ENCODE measurements around the gene ITPKC.

ITPKC gene

DNA sequence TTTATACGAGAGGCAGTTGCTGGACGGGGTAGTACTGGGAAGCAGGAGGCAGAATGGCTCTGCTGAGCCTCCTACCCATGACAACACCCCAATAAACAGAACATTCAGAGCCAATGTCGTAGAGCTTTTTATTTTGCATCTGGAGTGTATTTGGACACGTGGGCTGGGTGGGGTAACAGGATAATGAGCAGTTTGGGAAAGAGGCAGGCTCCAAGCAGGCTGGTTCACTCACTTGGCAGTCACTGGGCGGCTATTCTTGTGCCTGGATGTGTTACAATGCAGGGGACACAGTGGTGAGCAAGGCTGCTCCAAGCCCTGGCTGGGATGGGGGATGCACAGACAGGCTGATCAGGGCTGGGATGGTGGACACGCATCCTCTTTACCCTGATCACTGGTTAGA is 23.8 kb downstream of the ITPKC start:
- DNase-seq (ENCODE audit: low read depth in 2 of 2): no peak

DNA sequence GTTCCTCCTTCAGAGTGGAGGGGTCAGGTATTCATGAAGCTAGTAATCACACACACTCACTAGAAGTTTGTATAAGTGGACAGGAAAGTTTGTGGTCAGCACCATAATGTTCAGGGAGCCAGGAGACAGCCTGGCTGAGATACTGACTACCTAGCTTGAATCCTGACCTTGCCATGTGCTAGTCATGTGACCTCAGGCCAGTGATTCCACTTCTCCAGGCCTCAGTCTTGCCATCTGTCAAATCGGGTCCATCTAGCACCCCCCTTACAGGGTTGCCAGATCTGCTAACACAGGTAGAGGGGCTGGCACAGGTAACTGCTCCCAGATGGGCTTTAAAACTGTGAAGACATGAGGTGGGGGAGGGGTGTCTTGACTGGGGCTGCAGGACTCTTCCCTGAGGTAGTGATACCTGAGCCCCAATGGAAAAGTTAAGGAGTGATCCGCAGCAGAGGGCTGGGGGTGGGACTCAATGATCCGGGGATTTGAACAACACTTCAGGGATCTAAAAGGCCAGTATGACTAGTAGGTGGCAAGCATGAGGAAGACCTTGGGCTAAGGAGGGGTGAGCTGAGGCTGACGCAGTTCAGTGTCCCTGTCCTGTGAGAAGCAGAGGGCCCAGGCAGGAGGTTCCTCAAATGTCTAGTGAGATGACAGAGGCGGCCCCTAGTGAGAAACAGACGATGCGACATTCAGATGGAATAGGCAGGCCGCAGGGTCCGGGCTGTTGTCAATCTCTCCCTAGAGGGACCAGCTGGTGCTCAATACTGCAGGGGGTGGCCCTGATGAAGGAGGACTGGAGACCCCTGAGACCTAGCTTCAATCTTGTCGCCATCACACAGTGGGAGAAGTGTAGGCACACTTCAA is 24.8 kb downstream of the ITPKC start:
- no peak for DNase-seq (ENCODE audit: low read depth in 2 of 2)

DNA sequence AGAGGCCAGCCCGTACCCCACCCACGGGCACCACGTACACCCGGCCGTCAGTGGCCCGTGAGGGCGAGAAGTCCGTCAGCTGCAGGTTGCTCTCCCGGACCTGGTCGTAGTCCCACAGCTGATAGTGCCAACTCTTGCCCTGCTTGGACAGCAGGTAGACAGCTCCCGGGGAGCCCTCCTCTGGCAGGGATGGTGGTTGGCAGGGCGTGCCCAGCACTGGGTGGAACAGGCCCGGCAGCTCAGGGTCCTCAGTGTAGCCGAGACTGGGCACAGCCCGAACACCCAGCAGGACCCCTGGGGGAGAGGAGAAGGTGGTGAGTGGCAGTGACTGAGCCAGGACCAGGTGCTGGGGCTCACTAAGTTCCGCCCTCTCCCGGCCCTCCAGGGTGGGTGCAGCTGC is 25.6 kb downstream of the ITPKC start:
- DNase-seq (ENCODE audit: low read depth in 2 of 2): no peak

DNA sequence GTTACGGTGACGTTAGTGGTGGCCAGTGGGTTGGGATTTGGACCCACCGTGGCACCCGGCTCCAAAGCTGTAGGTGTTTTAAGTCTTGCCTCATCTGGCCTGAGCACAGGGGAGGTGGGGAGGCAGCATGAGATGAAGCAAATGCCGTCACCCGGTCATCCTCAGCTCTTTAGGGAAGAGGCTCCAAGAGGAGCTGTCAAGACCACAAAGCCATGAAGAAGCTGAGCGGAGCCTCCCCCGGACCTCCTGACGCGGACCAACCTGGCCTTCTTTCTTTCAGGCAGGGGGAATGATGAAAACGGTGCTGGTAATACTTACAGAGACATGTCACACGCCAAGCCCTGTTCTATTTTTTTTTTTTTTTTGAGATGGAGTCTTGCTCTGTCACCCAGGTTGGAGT is 26.0 kb downstream of the ITPKC start:
- DNase-seq (ENCODE audit: low read depth in 2 of 2): no peak

DNA sequence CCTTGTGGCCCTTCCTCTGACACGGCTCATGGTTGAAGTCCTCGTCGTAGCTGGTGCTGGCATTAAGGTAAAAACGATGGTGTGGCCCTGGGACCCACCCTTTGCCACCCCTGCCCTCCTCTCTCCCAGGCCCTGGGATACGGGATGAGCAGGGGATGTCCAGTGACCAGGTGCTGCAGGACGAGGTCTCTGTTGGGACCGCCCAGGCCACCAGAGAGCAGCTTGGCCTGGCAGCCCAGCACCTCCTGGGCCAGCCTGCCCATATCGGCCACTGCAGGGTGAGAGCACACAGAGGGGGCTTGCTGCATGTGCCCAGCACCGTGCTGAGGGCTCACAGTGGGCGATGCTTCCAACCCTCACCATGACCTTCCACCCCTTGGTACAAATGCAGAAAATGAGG is 27.0 kb downstream of the ITPKC start:
- DNase-seq (ENCODE audit: low read depth in 2 of 2): no peak

DNA sequence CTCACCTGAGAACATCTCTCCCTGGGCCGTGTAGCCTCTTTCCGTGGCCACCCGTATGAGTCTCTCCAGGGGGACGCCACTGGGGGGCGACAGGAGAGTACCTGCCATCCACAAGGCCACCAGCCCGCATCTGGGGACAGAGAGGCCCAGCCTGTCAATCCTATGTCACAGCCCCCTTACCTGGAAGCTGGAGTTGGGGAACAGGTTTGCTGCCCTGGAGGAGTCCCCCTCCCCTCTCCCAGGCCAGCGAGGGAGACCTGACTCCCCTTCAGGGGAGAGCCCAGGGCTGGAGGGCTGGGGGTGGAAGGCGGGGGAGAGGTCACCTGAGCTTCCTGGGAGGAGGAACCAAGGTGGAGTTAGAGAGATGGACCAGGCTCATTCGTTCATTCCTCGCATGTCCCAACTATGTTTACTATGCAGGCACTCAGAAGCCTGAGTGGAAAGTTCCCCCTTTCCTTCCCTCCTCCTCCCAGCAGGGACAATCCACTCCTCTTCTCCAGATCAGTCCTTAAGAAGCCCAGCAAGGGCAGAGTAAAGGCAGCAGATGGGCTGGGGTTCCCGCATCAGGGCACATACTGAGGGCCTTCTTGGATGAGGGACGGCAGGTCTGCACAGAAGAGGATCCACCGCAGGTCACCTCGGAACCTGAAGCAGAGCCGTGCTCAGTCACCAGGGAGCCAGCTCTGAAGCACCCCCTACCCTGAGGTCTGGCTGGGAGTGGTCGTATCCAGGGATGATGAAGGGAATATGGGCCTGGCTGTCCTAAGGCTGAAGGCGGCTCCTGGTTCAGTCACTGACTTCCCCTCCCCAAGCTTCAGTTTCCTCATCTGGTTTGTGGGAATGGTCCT is 27.9 kb downstream of the ITPKC start:
- no peak for DNase-seq (ENCODE audit: low read depth in 2 of 2)

DNA sequence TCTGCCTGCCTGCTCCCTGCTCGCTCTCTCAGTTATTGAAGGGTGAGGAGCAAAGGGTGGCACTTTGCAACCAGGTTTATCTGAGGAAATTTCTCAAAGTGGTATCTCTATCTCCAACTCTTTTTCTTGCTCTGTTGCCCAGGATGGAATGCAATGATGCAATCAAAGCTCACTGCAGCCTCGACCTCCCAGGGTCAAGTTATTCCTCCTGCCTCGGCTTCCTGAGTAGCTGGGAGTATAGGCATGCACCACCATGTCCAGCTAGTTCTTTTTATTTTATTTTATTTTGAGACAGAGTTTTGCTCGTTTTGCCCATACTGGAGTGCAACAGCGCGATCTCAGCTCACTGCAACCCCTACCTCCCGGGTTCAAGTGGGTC is 28.5 kb downstream of the ITPKC start:
- no peak for DNase-seq (ENCODE audit: low read depth in 2 of 2)

DNA sequence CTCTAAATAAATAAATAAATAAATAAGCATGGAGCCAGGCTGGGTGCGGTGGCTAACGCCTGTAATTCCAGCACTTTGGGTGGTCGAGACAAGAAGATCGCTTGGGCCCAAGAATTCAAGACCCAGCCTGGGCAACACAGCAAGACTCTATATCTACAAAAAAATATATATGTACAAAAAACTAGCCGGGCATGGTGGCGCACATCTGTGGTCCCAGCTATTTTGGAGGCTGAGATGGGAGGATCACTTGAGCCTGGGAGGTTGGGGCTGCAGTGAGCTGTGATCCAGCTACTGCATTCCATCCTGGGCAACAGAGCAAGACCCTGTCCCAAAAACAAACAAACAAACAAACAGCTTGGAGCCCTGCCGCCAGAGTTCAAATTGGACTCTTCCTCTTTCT is 30.6 kb downstream of the ITPKC start:
- no peak for DNase-seq (ENCODE audit: low read depth in 2 of 2)

DNA sequence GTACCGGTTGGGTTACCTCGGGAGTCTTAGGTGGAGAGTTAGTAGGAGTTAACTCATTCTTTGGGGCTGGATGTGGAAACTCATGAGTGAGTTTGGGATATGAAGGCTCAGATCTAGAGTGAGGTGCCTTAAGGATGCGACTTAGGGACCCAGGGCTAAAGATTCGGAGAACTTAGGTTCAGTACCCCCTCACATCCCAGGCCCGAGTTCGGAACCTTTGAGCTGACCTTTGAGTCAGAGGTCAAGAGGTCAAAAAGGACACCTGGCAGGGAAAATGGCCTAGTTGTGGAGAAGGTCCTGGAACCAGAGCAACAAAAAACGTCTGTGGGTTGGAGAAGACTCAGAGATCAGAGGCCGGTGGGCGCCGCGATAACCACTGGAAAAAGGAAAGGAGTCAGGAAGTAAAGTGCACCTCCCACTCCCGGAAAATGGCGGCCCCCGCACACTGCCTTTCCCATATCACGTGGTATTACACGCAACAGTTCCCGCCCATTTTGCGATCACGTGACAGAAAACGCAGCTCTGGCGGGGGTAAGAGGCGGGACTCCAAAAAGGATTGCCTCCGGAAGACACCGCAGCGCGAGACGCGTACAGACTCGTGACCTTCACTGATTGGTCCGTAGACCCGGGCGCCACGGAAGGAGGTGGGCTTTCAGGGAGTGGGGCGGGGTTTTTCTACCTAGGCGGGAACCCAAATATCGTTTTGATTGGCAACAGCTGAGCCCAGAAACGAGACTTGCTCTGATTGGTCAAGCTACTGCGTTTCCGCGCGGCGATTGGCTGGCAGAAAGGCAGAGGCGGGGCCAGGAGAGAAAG is 33.4 kb downstream of the ITPKC start, which contains the start of gene ACTMAP:
Gene ACTMAP (minus strand): TSS at position 420 of the 816 bp plus-strand sequence. CDS start 674 bp downstream, outside the sequence.
- DNase-seq (ENCODE audit: low read depth in 2 of 2): peak; percentile 95 to 99

DNA sequence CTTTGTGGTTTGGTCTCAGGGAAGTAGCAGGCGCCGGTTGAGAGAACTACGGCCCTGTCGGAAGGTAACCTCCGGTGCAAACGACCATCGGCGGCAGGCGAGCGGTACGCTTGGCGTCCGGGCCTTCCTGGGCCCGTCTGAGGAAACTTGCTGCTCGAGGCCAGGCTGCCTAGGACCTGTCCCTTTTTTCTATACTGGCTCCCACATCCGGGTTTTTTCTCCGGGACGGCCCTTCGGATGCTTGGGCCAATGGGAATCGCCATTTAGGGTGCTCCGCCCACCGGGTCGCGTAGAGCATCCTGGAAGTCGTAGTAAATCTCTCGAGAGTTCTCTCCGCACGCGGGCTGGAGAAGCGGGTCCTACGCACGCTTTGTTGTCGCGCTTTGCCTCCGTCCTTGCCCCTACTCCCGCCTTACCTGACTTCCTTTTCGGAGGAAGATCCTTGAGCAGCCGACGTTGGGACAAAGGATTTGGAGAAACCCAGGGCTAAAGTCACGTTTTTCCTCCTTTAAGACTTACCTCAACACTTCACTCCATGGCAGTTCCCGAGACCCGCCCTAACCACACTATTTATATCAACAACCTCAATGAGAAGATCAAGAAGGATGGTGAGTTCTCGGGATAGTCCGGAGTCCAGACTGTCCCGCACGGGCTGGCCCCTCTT is 34.1 kb downstream of the ITPKC start, which contains the start of gene SNRPA:
Gene SNRPA (plus strand): TSS at position 330 of the 664 bp plus-strand sequence. CDS start 206 bp downstream, at position 536.
- peak; percentile 88 to 90 for DNase-seq (ENCODE audit: low read depth in 2 of 2)

DNA sequence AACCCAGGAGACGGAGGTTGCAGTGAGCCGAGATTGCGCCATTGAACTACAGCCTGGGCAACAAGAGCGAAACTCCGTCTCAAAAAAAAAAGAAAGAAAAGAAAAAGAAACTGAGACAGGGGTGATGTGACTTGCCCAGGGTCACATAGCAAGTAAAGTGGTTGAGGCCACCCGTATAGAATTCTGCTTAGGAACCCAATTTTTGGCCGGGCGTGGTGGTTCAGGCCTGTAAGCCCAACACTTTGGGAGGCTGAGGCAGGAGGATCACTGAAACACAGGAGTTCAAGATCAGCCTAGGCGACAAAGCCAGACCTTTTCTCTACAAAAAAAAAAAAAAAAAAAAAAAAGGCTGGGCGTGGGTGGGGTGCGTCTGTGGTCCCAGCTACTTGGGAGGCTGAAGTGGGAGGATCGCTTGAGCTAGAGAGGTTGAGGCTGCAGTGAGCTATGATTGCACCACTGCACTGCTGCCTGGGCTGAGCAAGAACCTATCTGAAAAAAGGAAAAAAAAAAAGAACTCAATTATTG is 35.4 kb downstream of the ITPKC start:
- no peak for DNase-seq (ENCODE audit: low read depth in 2 of 2)

DNA sequence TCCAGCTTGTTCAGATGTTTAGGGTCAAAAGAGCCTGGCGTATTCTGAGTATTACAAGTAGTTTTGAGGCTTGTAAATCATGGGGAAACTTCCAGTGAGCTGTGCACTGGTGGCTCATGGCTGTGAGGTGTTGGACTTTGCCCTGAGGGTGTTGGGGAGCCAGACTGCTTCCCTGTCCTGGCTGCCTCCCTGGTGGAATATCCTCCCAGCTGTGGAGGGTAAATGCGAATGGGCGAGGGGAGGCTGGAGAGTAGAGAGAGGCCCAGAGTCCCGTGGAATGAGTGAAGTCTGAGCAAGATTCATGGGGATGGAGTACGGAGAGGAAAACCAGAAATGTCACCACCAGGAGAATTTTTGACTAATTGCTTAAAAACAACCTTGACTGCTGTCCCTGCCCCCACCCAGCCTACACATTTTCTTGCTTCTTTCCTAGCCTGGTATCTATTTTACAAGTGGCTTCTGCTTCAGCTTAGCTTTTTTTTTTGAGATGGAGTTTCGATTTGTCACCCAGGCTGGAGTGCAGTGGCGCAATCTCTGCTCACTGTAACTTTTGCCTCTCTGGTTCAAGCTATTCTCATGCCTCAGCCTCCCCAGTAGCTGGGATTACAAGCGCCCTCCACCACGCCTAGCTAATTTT is 37.8 kb downstream of the ITPKC start:
- DNase-seq (ENCODE audit: low read depth in 2 of 2): peak in 1 of 2 donors; percentile 57

DNA sequence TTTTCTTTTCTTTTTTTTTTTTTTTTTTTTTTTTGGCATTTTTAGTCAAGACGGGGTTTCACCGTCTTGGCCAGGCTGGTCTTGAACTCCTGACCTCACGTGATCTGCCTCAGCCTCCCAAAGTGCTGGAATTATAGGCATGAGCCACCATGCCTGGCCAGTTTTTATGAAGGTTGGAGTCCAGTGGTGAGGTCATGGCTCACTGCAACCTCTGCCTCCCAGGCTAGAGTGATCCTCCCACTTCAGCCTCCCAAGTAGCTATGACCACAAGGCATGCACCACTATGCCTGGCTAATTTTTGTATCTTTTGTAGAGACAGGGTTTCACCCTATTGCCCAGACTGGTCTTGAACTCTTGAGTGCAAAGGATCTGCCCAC is 38.3 kb downstream of the ITPKC start:
- no peak for DNase-seq (ENCODE audit: low read depth in 2 of 2)

DNA sequence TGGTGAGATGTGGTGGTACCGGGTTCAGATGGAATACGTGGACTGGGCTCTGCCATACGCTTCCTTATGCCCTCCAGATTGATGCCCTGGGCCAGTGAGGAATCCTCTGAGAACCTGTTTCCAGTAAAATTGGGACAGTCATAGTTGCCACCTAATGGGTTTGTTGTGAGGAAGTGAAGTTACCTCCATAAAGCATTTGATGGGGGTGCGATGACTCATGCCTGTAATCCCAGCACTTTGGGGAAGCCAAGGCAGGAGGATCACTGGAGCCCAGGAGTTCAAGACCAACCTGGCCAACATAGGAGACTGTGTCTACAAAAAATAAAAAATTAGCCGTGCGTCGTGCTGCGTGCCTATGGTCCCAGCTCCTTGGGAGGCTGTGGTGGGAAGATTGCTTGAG is 38.9 kb downstream of the ITPKC start:
- DNase-seq (ENCODE audit: low read depth in 2 of 2): no peak

DNA sequence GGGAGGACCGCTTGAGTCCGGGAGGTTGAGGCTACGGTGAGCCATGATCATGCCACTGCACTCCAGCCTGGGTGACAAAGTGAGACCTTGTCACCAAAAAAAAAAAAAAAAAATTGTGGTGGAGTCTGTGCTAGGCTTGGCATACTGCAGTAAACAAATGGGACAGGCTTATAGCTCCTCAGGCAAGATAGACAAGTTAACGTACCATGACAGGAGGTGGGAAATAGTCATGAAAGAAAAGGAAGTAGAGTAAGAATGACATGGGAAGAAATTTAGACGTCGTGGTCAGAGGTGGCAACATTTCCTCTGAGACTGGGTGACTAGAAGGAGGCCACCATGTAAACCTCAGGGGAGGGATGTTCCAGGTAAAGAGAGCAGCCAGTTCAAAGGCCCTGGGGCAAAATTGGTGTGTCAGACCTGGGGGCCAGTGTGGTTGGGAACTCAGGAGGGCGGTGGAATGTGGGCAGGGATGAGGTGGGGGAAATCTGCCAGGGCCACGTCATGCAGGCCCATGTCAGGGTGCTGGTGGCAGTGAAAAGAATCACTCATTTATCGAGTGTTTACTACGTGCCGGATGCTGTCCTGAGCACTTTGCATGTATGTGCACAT is 39.7 kb downstream of the ITPKC start:
- DNase-seq (ENCODE audit: low read depth in 2 of 2): no peak

DNA sequence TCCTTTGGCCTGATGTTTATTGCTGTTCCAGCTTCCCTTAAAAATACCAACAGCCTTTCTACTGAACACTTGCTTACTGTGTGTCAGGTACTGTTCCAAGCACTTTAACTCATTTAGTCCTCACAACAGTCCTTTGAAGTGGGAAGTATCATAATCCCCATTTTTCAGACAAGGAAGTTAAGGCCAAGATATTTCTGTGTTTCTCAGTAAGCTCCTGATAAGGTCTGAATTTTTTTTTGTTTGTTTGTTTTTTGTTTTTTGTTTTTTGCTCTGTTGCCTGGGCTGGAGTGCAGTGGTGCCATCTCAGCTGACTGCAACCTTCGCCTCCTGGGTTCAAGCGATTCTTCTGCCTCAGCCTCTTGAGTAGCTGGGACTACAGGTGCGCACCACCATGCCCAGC is 41.6 kb downstream of the ITPKC start:
- no peak for DNase-seq (ENCODE audit: low read depth in 2 of 2)

DNA sequence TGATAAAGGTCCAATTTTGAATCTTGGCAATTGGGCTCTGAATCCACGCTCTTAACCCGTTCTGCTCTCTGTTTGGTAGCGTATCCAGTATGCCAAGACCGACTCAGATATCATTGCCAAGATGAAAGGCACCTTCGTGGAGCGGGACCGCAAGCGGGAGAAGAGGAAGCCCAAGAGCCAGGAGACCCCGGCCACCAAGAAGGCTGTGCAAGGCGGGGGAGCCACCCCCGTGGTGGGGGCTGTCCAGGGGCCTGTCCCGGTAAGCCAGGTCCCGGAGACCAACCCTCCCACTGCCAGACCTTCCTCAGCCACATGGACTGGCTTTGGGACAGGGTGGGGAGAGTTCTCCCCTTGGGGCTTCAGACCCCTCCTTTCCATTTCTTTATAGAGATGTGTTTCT is 42.4 kb downstream of the ITPKC start:
- DNase-seq (ENCODE audit: low read depth in 2 of 2): no peak

DNA sequence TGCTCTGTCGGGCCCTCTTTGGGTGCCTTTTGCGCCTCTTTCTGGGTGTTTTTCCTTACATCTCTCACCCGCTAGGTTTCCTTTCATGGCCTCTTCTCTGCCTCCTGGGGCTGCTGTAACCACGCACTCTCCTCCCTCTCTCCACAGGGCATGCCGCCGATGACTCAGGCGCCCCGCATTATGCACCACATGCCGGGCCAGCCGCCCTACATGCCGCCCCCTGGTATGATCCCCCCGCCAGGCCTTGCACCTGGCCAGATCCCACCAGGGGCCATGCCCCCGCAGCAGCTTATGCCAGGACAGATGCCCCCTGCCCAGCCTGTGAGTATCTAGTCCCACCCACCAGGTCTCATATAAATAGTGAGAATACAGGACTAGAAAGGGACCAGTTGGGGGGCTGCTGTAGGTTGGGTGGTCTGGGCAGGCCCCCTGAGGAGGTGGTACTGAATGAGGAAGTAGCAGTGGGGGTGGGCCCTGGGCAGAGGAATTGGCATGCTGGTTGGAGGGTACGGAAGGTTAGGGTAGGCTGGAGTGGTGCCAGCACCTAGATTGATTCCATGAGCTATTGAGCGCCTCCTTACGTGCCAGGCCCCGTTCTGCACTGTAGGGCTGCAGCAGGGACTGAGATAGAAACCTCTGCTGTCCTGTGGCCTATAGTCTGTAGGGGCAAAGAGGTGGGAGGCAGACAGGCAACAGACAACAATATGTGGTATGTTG is 46.0 kb downstream of the ITPKC start:
- no peak for DNase-seq (ENCODE audit: low read depth in 2 of 2)

DNA sequence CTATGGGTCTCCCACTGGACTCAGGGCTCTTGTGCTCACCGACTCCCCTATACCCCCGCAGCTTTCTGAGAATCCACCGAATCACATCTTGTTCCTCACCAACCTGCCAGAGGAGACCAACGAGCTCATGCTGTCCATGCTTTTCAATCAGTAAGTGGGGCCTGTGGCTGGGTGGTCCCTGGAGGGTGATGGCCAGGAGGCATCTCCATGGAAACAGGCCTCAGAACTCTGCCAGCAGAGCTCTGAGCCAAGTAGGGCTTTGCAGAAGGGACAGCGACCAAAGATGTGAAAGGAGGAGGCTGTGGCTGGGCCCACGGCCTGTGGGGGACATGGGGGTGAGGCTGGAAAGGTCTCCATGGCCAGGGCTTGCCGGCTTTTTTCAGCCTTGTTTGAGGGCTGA is 46.6 kb downstream of the ITPKC start:
- DNase-seq (ENCODE audit: low read depth in 2 of 2): no peak

DNA sequence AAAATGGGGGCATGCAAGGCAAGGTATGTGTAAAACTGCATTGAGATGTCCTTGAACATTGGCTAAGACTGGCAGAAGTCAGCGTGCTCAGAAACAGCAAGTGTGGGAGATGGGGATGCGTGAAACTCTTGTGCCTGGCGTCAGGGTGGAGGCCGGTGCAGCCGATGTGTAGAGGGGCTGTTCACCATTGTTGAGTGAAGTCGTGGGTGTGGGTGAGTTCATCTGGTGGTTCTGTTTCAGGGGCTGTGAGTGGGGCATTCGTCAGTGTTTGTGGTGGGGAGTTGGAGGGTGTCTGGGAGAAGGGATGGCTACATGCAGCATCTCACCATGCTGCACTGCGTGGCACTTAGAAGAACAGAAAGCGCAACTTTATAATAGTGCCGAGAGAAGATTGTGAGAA is 47.1 kb downstream of the ITPKC start:
- no peak for DNase-seq (ENCODE audit: low read depth in 2 of 2)

All from stimulated activated CD4-positive, alpha-beta T cell treated with anti-CD3 and anti-CD28 coated beads, Interleukin-1b, Interleukin-23, amount 100 ng/mL, for 4 hours (primary cell).